CD4-positive, alpha-beta T cell treated with Interleukin-15 for 4 hours (primary cell): Measurements from ENCODE around the gene CEBPZOS.
A peak's percentile ranks its signal among the peaks of the same experiment; 100 is the strongest.

Source experiments
- DNase-seq: peaks from one replicate; pipeline ENCODE4 v3.0.0-alpha.2; 2020; ENCODE audit warnings: low spot score

Gene CEBPZOS

GRCh38 chr2:37196320-37197195 lies at the start of gene CEBPZOS:
TSS of gene CEBPZOS (plus strand) at chr2:37196496. CDS start at chr2:37199705, 3,209 bp downstream.
- DNase-seq, result peak; percentile 91

GRCh38 chr2:37148325-37148724 lies 48.0 kb upstream of the CEBPZOS start:
- DNase-seq, result no peak

GRCh38 chr2:37149626-37150322 lies 46.5 kb upstream of the CEBPZOS start:
- DNase-seq, result peak; percentile 50

- DNase-seq, result no peak
Measured at GRCh38 chr2:37153224-37153623, 43.1 kb upstream of the CEBPZOS start.

- DNase-seq, result no peak
Measured at GRCh38 chr2:37154785-37155184, 41.5 kb upstream of the CEBPZOS start.

- DNase-seq, result peak; percentile 4
Measured at GRCh38 chr2:37156071-37156856, 40.0 kb upstream of the CEBPZOS start.

GRCh38 chr2:37156857-37157714 lies 39.2 kb upstream of the CEBPZOS start, which contains the start of gene EIF2AK2:
TSS of gene EIF2AK2 (minus strand) at chr2:37156980. CDS start at chr2:37147806, 9,174 bp downstream.
- DNase-seq, result peak; percentile 79

GRCh38 chr2:37164757-37165156 lies 31.5 kb upstream of the CEBPZOS start:
- no peak for DNase-seq

GRCh38 chr2:37167636-37168180 lies 28.6 kb upstream of the CEBPZOS start:
- no peak for DNase-seq

GRCh38 chr2:37168217-37168981 lies 27.9 kb upstream of the CEBPZOS start:
- DNase-seq, result peak; percentile 50

- no peak for DNase-seq
Measured at GRCh38 chr2:37171624-37171950, 24.7 kb upstream of the CEBPZOS start.

GRCh38 chr2:37173741-37174140 lies 22.6 kb upstream of the CEBPZOS start:
- DNase-seq, result no peak

- no peak for DNase-seq
Measured at GRCh38 chr2:37180006-37180639, 16.2 kb upstream of the CEBPZOS start.

- no peak for DNase-seq
Measured at GRCh38 chr2:37180640-37181039, 15.7 kb upstream of the CEBPZOS start.

GRCh38 chr2:37181726-37182684 lies 14.3 kb upstream of the CEBPZOS start:
- DNase-seq, result no peak

- DNase-seq, result no peak
Measured at GRCh38 chr2:37188570-37188969, 7.7 kb upstream of the CEBPZOS start, which contains the start of gene SULT6B1. TSS of gene SULT6B1 (minus strand) at chr2:37188670. CDS start at chr2:37188640, 30 bp downstream.

- DNase-seq, result no peak
Measured at GRCh38 chr2:37189452-37190153, 6.7 kb upstream of the CEBPZOS start.

GRCh38 chr2:37190290-37190689 lies 6.0 kb upstream of the CEBPZOS start:
- DNase-seq, result no peak
